ENCODE measurements around the gene BRAF. TPM values are rescaled to one million over a fixed set of nuclear protein-coding genes. Genes with fewer than 3 reads are reported as not detected.
"Not testable (repeated sequence)": the region's sequence is repeated elsewhere in the genome, so short reads cannot be mapped to it uniquely, and the experiment has no call there.

BRAF gene
- total and polyA plus RNA-seq, 4 donors: 4.1 to 55.5 (median 29.9) TPM

- Histone ChIP-seq H3K4me1 (ENCODE audit: control insufficient read depth in 1 of 2, insufficient read depth in 2 of 2, low read length in 2 of 2) (no peaks in the 10 kb centered on the region), H3K27ac (ENCODE audit: low read depth in 1 of 2, low read length in 2 of 2) (no peak overlapping the region), H3K36me3 (ENCODE audit: control insufficient read depth in 1 of 2, insufficient read depth in 2 of 2, low read length in 1 of 2) (no peaks in the 10 kb centered on the region), H3K4me3 (ENCODE audit: low read length in 2 of 2) (no peak overlapping the region), H3K9me3 (ENCODE audit: control insufficient read depth, low read length) (no peaks in the 10 kb centered on the region), H3K27me3 (ENCODE audit: control insufficient read depth in 1 of 2, insufficient read depth in 2 of 2, low read length in 1 of 2) (no peaks in the 10 kb centered on the region)
- ATAC-seq (ENCODE audit: low FRiP score): no peak
- 95 to 96% methylated on average over 3 of the region's 3 CpGs for WGBS, 2 donors
- no peak for DNase-seq
- intact Hi-C loops (cut with DNase I): no loop called here
Observed at GRCh38 chr7:140896996-140897395, 27.7 kb downstream of the BRAF start.

GRCh38 chr7:140889645-140890044 lies 35.1 kb downstream of the BRAF start:
- ATAC-seq (ENCODE audit: low FRiP score) (no peak), DNase-seq (no peak)
- Histone ChIP-seq H3K36me3 (ENCODE audit: control insufficient read depth in 1 of 2, insufficient read depth in 2 of 2, low read length in 1 of 2) (no peaks in the 10 kb centered on the region), H3K4me3 (ENCODE audit: low read length in 2 of 2) (no peak overlapping the region), H3K27me3 (ENCODE audit: control insufficient read depth in 1 of 2, insufficient read depth in 2 of 2, low read length in 1 of 2) (no peaks in the 10 kb centered on the region), H3K27ac (ENCODE audit: low read depth in 1 of 2, low read length in 2 of 2) (no peak overlapping the region), H3K9me3 (ENCODE audit: control insufficient read depth, low read length) (no peaks in the 10 kb centered on the region), H3K4me1 (ENCODE audit: control insufficient read depth in 1 of 2, insufficient read depth in 2 of 2, low read length in 2 of 2) (peaks cover 0 to 2% of the 10 kb centered on the region in 2 donors)
- intact Hi-C loops (cut with DNase I): no loop called here
- WGBS, 2 donors: 94 to 100% methylated on average over 1 of the region's 1 CpG

GRCh38 chr7:140889150-140889549 lies 35.6 kb downstream of the BRAF start:
- no peak for ATAC-seq (ENCODE audit: low FRiP score)
- intact Hi-C loops (cut with DNase I): no loop called here
- WGBS, 2 donors: 83 to 84% methylated on average over 1 of the region's 1 CpG

GRCh38 chr7:140888087-140888486 lies 36.6 kb downstream of the BRAF start:
- Histone ChIP-seq H3K9me3 (ENCODE audit: control insufficient read depth, low read length) (no peaks in the 10 kb centered on the region), H3K4me3 (ENCODE audit: low read length in 2 of 2) (no peak overlapping the region), H3K36me3 (ENCODE audit: control insufficient read depth in 1 of 2, insufficient read depth in 2 of 2, low read length in 1 of 2) (no peaks in the 10 kb centered on the region), H3K4me1 (ENCODE audit: control insufficient read depth in 1 of 2, insufficient read depth in 2 of 2, low read length in 2 of 2) (peaks cover 0 to 2% of the 10 kb centered on the region in 2 donors), H3K27ac (ENCODE audit: low read depth in 1 of 2, low read length in 2 of 2) (no peak overlapping the region), H3K27me3 (ENCODE audit: control insufficient read depth in 1 of 2, insufficient read depth in 2 of 2, low read length in 1 of 2) (no peaks in the 10 kb centered on the region)
- 89 to 92% methylated on average over 4 of the region's 4 CpGs for WGBS, 2 donors
- ATAC-seq (ENCODE audit: low FRiP score) (no peak), DNase-seq (no peak)
- intact Hi-C loops (cut with DNase I): no loop called here

More at GRCh38 chr7:140889150-140889549, 35.6 kb downstream of the BRAF start:
- no peak for DNase-seq
- Histone ChIP-seq H3K27me3 (ENCODE audit: control insufficient read depth in 1 of 2, insufficient read depth in 2 of 2, low read length in 1 of 2) (no peaks in the 10 kb centered on the region), H3K36me3 (ENCODE audit: control insufficient read depth in 1 of 2, insufficient read depth in 2 of 2, low read length in 1 of 2) (no peaks in the 10 kb centered on the region), H3K27ac (ENCODE audit: low read depth in 1 of 2, low read length in 2 of 2) (no peak overlapping the region), H3K9me3 (ENCODE audit: control insufficient read depth, low read length) (no peaks in the 10 kb centered on the region), H3K4me1 (ENCODE audit: control insufficient read depth in 1 of 2, insufficient read depth in 2 of 2, low read length in 2 of 2) (peaks cover 0 to 2% of the 10 kb centered on the region in 2 donors), H3K4me3 (ENCODE audit: low read length in 2 of 2) (no peak overlapping the region)

GRCh38 chr7:140885735-140886334 lies 38.9 kb downstream of the BRAF start:
- Histone ChIP-seq H3K9me3 (ENCODE audit: control insufficient read depth, low read length) (no peaks in the 10 kb centered on the region), H3K27me3 (ENCODE audit: control insufficient read depth in 1 of 2, insufficient read depth in 2 of 2, low read length in 1 of 2) (no peaks in the 10 kb centered on the region), H3K36me3 (ENCODE audit: control insufficient read depth in 1 of 2, insufficient read depth in 2 of 2, low read length in 1 of 2) (no peaks in the 10 kb centered on the region), H3K4me3 (ENCODE audit: low read length in 2 of 2) (no peak overlapping the region), H3K4me1 (ENCODE audit: control insufficient read depth in 1 of 2, insufficient read depth in 2 of 2, low read length in 2 of 2) (no peaks in the 10 kb centered on the region), H3K27ac (ENCODE audit: low read depth in 1 of 2, low read length in 2 of 2) (no peak overlapping the region)
- intact Hi-C loops (cut with DNase I): no loop called here
- WGBS, 2 donors: 87 to 88% methylated on average over 1 of the region's 1 CpG
- ATAC-seq (ENCODE audit: low FRiP score) (no peak), DNase-seq (no peak)

GRCh38 chr7:140883378-140883777 lies 41.4 kb downstream of the BRAF start:
- no peaks in the 10 kb centered on the region for H3K4me1 ChIP-seq (ENCODE audit: control insufficient read depth in 1 of 2, insufficient read depth in 2 of 2, low read length in 2 of 2)
- intact Hi-C loops (cut with DNase I): no loop called here
- no peak for ATAC-seq (ENCODE audit: low FRiP score)
- no peak for DNase-seq
- H3K27ac ChIP-seq (ENCODE audit: low read depth in 1 of 2, low read length in 2 of 2): no peak overlapping the region
- no peak overlapping the region for H3K4me3 ChIP-seq (ENCODE audit: low read length in 2 of 2)
- H3K36me3 ChIP-seq (ENCODE audit: control insufficient read depth in 1 of 2, insufficient read depth in 2 of 2, low read length in 1 of 2): no peaks in the 10 kb centered on the region
- WGBS, 2 donors: 66 to 74% methylated on average over 1 of the region's 1 CpG
- H3K27me3 ChIP-seq (ENCODE audit: control insufficient read depth in 1 of 2, insufficient read depth in 2 of 2, low read length in 1 of 2): no peaks in the 10 kb centered on the region
- no peaks in the 10 kb centered on the region for H3K9me3 ChIP-seq (ENCODE audit: control insufficient read depth, low read length)

GRCh38 chr7:140882834-140883233 lies 41.9 kb downstream of the BRAF start:
- ATAC-seq (ENCODE audit: low FRiP score); DNase-seq: not testable (repeated sequence)
- WGBS, 2 donors: 95 to 98% methylated on average over 2 of the region's 2 CpGs

GRCh38 chr7:140881507-140882228 lies 43.1 kb downstream of the BRAF start:
- H3K36me3 ChIP-seq (ENCODE audit: control insufficient read depth in 1 of 2, insufficient read depth in 2 of 2, low read length in 1 of 2): no peaks in the 10 kb centered on the region
- 71 to 72% methylated on average over 3 of the region's 3 CpGs for WGBS, 2 donors
- intact Hi-C loops (cut with DNase I): no loop called here
- H3K27me3 ChIP-seq (ENCODE audit: control insufficient read depth in 1 of 2, insufficient read depth in 2 of 2, low read length in 1 of 2): no peaks in the 10 kb centered on the region
- H3K9me3 ChIP-seq (ENCODE audit: control insufficient read depth, low read length): no peaks in the 10 kb centered on the region
- H3K27ac ChIP-seq (ENCODE audit: low read depth in 1 of 2, low read length in 2 of 2): no peak overlapping the region
- ATAC-seq (ENCODE audit: low FRiP score) (no peak), DNase-seq (no peak)
- H3K4me3 ChIP-seq (ENCODE audit: low read length in 2 of 2): no peak overlapping the region
- no peaks in the 10 kb centered on the region for H3K4me1 ChIP-seq (ENCODE audit: control insufficient read depth in 1 of 2, insufficient read depth in 2 of 2, low read length in 2 of 2)

More at GRCh38 chr7:140882834-140883233, 41.9 kb downstream of the BRAF start:
- H3K4me1 ChIP-seq (ENCODE audit: control insufficient read depth in 1 of 2, insufficient read depth in 2 of 2, low read length in 2 of 2); intact Hi-C loops (cut with DNase I); H3K27me3 ChIP-seq (ENCODE audit: control insufficient read depth in 1 of 2, insufficient read depth in 2 of 2, low read length in 1 of 2); H3K36me3 ChIP-seq (ENCODE audit: control insufficient read depth in 1 of 2, insufficient read depth in 2 of 2, low read length in 1 of 2); H3K9me3 ChIP-seq (ENCODE audit: control insufficient read depth, low read length); H3K4me3 ChIP-seq (ENCODE audit: low read length in 2 of 2); H3K27ac ChIP-seq (ENCODE audit: low read depth in 1 of 2, low read length in 2 of 2): not testable (repeated sequence)

GRCh38 chr7:140877249-140877524 lies 47.5 kb downstream of the BRAF start:
- WGBS, 2 donors: 98 to 100% methylated on average over 1 of the region's 1 CpG
- intact Hi-C loops (cut with DNase I): no loop called here
- no peaks in the 10 kb centered on the region for H3K4me1 ChIP-seq (ENCODE audit: control insufficient read depth in 1 of 2, insufficient read depth in 2 of 2, low read length in 2 of 2)
- no peak for DNase-seq
- no peaks in the 10 kb centered on the region for H3K9me3 ChIP-seq (ENCODE audit: control insufficient read depth, low read length)
- no peak for ATAC-seq (ENCODE audit: low FRiP score)
- no peak overlapping the region for H3K4me3 ChIP-seq (ENCODE audit: low read length in 2 of 2)
- H3K36me3 ChIP-seq (ENCODE audit: control insufficient read depth in 1 of 2, insufficient read depth in 2 of 2, low read length in 1 of 2): no peaks in the 10 kb centered on the region
- no peak overlapping the region for H3K27ac ChIP-seq (ENCODE audit: low read depth in 1 of 2, low read length in 2 of 2)
- no peaks in the 10 kb centered on the region for H3K27me3 ChIP-seq (ENCODE audit: control insufficient read depth in 1 of 2, insufficient read depth in 2 of 2, low read length in 1 of 2)

All from aorta (tissue), 5 donors.